ENCODE measurements around the gene CDC42BPB. TPM values are rescaled to one million over a fixed set of nuclear protein-coding genes. Genes with fewer than 3 reads are reported as not detected.

The CDC42BPB gene
- polyA plus RNA-seq, 1 of the 3 experiments (the other 2 are of a cell fraction): 61.6 TPM

- Histone ChIP-seq H3K4me2 (no peak overlapping the region), H3K79me2 (ENCODE audit: insufficient read depth) (no peaks in the 10 kb centered on the region), H3K27ac (ENCODE audit: low read depth in 2 of 2, low read length in 1 of 2) (no peak overlapping the region), H3K9me3 (no peaks in the 10 kb centered on the region), H3F3A (replicated peaks; ENCODE audit: insufficient read depth) (no peaks in the 10 kb centered on the region), H3K4me1 (ENCODE audit: control insufficient read depth in 1 of 2, insufficient read depth in 2 of 2, low read depth in 1 of 2, low read length in 1 of 2) (no peaks in the 10 kb centered on the region; a peak in 1 of 4 replicates), H3K9me2 (no peaks in the 10 kb centered on the region), H2AFZ (ENCODE audit: low read depth) (no peak overlapping the region), H3K27me3 (ENCODE audit: insufficient read depth) (peaks cover 12% of the 10 kb centered on the region), H3K36me3 (replicated peaks in 1 of 2; ENCODE audit: control insufficient read depth in 1 of 2, insufficient read depth in 2 of 2, low read length in 1 of 2) (no peaks in the 10 kb centered on the region), H3K4me3 (ENCODE audit: low read depth in 2 of 2, low read length in 1 of 2) (no peak overlapping the region), H4K20me1 (ENCODE audit: insufficient read depth) (no peaks in the 10 kb centered on the region), H3K9ac (no peak overlapping the region)
- CTCF ChIA-PET: interaction anchor here (0.9 to 6.3 kb wide), 5 partner anchors 8 to 207 kb away, joined by 3 to 69 read pairs (median 13); no protein-coding TSS in a partner anchor
- WGBS (ENCODE audit: low lambda C conversion rate): 55% methylated on average over 10 of the region's 24 CpGs
- peak; percentile 37 for DNase-seq
- TF ChIP-seq TAF1 (IDR thresholded peaks at IDR 0.05; ENCODE audit: borderline replicate concordance, low read depth, low read length): no peak
- no peak for TF ChIP-seq MAX (IDR thresholded peaks at IDR 0.05; ENCODE audit: low read depth)
- TF ChIP-seq FOXJ3 (CRISPR knock-in tag; IDR thresholded peaks at IDR 0.05): no peak
- no peak for TF ChIP-seq TEAD4 (IDR thresholded peaks at IDR 0.05; ENCODE audit: borderline replicate concordance, insufficient read depth)
- TF ChIP-seq YY1 (IDR thresholded peaks at IDR 0.05; ENCODE audit: low read depth): no peak
- TF ChIP-seq USF2 (IDR thresholded peaks at IDR 0.05; ENCODE audit: borderline replicate concordance, low read depth, low read length): no peak
- TF ChIP-seq ZBTB33 (IDR thresholded peaks at IDR 0.05; ENCODE audit: borderline replicate concordance, low read depth): no peak
- TF ChIP-seq FOXM1 (IDR thresholded peaks at IDR 0.05; ENCODE audit: low read depth): no peak
- TF ChIP-seq ELF1 (IDR thresholded peaks at IDR 0.05): no peak
- TF ChIP-seq NFIC (IDR thresholded peaks at IDR 0.05; ENCODE audit: borderline replicate concordance): no peak
- no peak for TF ChIP-seq MEF2A (IDR thresholded peaks at IDR 0.05; ENCODE audit: borderline replicate concordance, low read depth)
- TF ChIP-seq RFX5 (IDR thresholded peaks at IDR 0.05; ENCODE audit: low read length): no peak
- TF ChIP-seq IRF3 (IDR thresholded peaks at IDR 0.05; ENCODE audit: low read depth, low read length): no peak
- no peak for TF ChIP-seq RXRA (IDR thresholded peaks at IDR 0.05; ENCODE audit: borderline replicate concordance, low read depth)
- no peak for TF ChIP-seq JUND (IDR thresholded peaks at IDR 0.05)
- TF ChIP-seq NRF1 (IDR thresholded peaks at IDR 0.05; ENCODE audit: low read depth, low read length): no peak
- TF ChIP-seq EZH2phosphoT487 (IDR thresholded peaks at IDR 0.05; ENCODE audit: borderline replicate concordance, low read depth): no peak
- POLR2A ChIA-PET: no interaction called here
Measured at GRCh38 chr14:103085106-103086091, 28.1 kb upstream of the CDC42BPB start.
